Activated CD8-positive, alpha-beta memory T cell treated with anti-CD3 and anti-CD28 coated beads, Interleukin-2, amount 50 U/mL, for 24 hours (primary cell): ENCODE measurements around the gene ADAMTSL5.

Experiments
- DNase-seq: peaks from one replicate; pipeline ENCODE4 v3.0.0-alpha.2; 2020; ENCODE audit errors: extremely low read depth

The ADAMTSL5 gene

GRCh38 chr19:1495799-1496713 lies 16.8 kb downstream of the ADAMTSL5 start:
- no peak for DNase-seq

- DNase-seq, result no peak
Measured at GRCh38 chr19:1495051-1495798, 17.6 kb downstream of the ADAMTSL5 start.

- no peak for DNase-seq
Measured at GRCh38 chr19:1494115-1494815, 18.6 kb downstream of the ADAMTSL5 start.

- DNase-seq, result no peak
Measured at GRCh38 chr19:1492474-1493006, 20.3 kb downstream of the ADAMTSL5 start.

GRCh38 chr19:1491849-1492170 lies 21.0 kb downstream of the ADAMTSL5 start:
- DNase-seq, result no peak

GRCh38 chr19:1491114-1491848 lies 21.5 kb downstream of the ADAMTSL5 start, which contains the start of gene REEP6:
Gene REEP6, plus strand, starts transcription at chr19:1491181. Its CDS starts 89 bp downstream, at chr19:1491270.
- DNase-seq, result no peak

- DNase-seq, result peak; percentile 95
Measured at GRCh38 chr19:1490311-1491113, 22.3 kb downstream of the ADAMTSL5 start, which contains the start of gene PCSK4. Gene PCSK4, minus strand, starts transcription at chr19:1490350. Its CDS starts 4 bp downstream, at chr19:1490346.

- DNase-seq, result no peak
Measured at GRCh38 chr19:1489463-1490310, 23.1 kb downstream of the ADAMTSL5 start.

- DNase-seq, result no peak
Measured at GRCh38 chr19:1488282-1488601, 24.6 kb downstream of the ADAMTSL5 start.

GRCh38 chr19:1487576-1488281 lies 25.1 kb downstream of the ADAMTSL5 start:
- DNase-seq, result no peak

GRCh38 chr19:1486720-1487575 lies 25.9 kb downstream of the ADAMTSL5 start:
- no peak for DNase-seq

GRCh38 chr19:1483979-1484428 lies 28.8 kb downstream of the ADAMTSL5 start:
- no peak for DNase-seq

- no peak for DNase-seq
Measured at GRCh38 chr19:1483131-1483978, 29.5 kb downstream of the ADAMTSL5 start.

- no peak for DNase-seq
Measured at GRCh38 chr19:1482361-1483130, 30.3 kb downstream of the ADAMTSL5 start.

- DNase-seq, result no peak
Measured at GRCh38 chr19:1481893-1482360, 30.9 kb downstream of the ADAMTSL5 start.
